HG03045 (cell line): ENCODE measurements around the gene OAT.
"Not testable (repeated sequence)": the region's sequence is repeated elsewhere in the genome, so short reads cannot be mapped to it uniquely, and the experiment has no call there.

Experiments used
- ATAC-seq: cut with Tn5 transposase; IDR thresholded peaks from one replicate; pipeline ENCODE4 v1.9.1; 2021; ENCODE audit warnings: mild to moderate bottlenecking, moderate library complexity; ENCODE audit not compliant: unreplicated experiment

Gene OAT

DNA sequence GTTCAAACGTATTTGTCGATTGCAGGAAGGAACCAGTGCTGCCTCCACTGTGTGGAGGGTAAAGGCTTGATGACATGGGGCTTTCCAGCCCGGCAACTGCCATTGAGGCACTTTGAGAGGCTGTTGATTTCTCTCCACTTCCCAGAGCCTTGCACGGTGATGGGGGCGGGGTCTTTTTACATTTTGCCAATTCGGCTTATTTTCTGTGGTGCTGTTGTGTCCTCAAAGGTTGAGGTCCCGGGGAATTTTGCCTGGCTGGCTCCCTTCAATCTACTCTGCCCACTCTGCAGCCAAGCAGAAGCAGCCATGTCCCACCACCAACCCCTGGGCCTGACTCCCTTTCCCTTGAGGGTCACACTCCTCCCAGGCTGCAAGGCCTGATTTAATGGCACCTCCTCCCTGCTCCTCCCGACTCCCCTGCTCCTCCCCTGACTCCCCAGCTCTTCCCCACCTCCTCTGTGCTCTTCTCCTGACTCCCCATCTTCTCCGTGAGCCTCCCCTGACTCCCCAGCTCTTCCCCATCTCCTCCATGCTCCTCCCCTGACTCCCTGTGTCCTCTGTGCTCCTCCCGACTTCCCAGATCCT, 39.0 kb downstream of the OAT start:
- ATAC-seq, result no peak

DNA sequence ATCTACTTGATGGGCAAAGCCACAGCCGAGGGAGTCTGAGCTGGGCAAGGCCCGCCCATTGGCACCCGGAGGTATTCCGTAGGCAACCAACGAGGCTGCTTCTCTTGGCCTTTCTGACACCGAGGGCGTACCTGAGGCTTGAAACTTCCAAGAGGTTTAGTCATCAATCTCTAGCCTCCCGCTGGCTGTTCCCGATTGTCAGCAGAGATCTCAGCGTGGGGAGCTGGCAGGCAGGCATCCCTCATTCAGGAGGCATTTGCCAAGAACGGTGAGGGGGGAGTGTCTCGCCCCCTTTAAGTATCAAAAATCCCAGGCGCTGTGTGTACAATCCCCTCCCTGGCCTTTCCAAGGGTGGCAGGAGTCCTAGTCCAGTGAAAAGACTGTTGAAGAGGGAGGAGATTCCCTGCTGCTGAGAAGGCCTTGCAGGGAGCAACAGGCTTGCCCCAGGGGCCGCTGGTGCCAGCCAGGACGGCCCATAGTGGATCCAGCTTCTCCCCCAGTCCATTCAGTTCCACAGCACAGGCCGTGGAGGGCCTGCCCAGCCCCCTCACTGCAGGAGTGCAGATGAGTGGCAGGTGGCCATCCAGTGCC, 39.7 kb downstream of the OAT start:
- no peak for ATAC-seq

DNA sequence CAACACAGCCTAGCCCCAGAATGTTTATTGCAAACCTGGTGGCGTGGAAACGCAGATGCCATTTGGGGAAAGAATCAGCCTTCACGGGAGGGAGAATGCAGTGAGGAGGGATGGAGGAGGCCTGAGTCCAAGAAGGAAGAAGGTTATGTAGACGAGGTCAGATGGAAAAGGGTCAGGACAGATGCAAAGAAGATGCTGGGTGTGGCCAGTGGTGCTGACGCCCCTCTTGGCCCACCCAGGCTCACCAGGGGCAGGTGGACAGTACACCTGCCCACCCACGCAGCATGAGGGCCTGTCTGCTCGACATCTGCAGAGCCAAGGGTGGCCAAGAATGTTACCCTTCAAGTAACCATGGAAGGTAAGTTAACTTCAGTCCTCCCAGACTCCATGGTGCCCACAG, 40.5 kb downstream of the OAT start:
- ATAC-seq, result no peak

DNA sequence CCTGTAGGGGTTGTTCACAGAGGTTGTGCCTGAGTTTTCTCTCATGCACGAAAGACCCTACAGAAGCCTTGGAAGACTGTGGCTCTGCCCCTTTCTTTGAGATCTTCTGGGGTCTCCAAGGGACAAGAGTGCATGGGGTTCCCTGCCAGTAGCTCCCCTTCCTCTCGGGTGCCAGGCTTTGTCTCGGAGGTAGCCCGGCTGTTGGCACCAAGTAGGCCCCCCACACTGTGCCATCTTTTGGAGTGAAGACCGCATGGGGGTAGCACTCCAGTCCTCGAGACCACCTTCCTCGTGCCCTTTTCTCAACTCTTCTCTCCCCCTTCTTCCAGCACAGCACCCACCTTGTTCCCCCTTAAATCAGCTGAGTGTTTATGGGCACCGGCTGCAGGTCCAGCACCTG, 41.6 kb downstream of the OAT start:
- ATAC-seq, result no peak

DNA sequence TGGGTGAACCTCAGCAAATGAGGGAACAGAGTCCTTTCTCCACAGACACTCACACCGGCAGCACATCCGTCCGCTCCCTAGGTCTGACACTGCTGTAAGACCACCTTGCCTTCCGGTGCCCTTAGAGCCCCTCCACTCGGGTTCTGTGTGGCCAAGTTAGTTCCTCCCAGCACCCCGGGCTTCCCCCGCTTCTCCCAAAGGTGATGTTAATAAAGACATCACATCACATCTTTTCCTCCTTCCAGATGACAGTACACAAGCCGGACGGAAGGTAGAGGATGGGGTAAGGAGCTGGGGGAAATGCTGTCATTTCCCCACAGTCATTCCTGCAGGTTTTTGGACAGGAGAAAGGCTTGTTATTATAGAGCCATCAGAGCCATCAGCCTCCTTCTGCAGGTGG, 42.3 kb downstream of the OAT start:
- no peak for ATAC-seq

DNA sequence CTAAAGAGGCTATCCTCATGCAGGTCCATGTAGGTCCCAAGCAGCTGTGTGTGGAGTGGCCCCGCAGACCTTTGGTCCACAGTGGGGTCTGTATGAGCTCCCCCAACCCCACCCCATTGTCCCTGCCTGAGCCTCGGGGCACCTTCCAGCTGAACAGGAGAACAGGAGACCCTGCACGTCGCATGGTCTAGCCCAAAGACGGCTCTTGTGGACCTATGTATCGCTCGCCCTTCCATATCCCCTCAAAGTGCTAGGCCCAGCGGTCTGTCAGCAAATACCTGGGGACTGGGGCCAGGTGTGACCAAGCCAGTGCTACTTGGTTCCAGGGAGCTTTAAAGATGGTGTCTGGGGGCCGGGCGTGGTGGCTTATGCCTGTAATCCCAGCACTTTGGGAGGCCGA, 43.0 kb downstream of the OAT start:
- no peak for ATAC-seq

DNA sequence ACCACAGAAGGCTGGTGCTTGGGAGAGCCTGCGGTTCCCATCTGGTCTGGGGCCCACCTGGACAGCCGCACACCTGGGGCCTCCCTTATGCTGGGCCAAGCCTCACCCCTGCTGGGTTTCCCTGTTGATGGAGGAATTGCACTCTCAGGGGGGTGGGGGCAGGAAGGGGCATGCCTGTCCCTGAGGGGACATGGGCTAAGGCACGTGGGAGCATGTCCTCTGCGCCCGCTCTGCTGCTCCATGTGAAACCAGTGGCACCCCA, 43.4 kb downstream of the OAT start:
- ATAC-seq, result no peak

DNA sequence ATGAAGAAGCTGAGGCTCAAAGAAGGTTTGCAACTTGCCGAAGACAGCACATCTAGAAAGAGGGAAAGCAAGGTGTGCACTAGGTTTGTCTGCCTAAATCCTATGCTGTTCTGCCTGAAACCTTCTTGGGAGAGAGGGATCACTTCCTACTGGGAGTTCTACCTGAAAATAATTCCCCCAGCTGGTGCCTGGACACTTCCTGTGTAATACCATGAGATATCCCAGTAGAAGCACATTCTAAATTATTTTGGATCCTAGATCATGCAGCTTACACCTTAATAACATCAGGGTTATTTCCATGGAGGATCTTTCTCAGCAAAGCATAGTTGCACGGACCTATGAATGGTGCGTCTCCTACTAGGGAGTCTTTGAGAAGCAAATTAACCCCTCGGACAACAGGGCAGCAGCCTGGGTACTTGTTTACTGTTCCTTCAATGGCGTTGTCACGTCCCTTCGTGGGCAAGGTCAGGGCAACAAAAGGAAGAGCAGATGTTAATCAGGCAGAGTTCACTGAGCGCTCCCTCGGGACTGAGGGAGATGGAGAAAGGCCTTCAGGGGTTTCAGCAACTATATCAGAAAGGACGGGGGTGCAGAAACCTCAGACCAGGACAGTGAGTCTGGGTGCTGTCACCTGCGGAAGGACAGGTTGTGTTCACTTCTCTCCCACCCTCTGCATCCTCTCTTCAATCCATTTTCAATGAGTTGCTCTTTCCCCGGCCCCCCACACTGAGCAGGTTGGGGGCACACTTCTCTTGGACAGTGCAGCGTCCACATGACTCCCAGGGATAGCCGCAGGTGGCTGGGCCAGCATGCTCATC, 44.0 kb downstream of the OAT start:
- ATAC-seq, result no peak

DNA sequence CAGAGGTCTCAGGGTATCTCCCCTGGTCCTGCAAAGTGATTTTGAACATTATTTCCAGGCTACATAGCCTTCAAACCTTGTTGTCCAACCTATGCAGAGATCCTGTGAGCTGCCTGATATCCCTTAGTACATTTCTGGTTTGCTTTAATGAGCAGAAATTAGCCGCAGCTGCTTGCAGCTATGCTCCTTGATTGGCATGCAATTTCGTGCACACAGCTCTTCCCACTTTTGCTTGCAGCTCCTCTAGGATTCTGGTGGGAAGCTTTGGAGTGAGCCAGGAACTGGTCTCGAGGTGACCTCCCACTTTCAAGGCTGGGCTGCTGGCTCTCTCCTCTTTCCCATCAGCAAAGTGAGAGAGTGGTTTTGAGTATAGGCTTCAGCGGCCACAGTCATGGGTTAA, 45.8 kb downstream of the OAT start:
- no peak for ATAC-seq

DNA sequence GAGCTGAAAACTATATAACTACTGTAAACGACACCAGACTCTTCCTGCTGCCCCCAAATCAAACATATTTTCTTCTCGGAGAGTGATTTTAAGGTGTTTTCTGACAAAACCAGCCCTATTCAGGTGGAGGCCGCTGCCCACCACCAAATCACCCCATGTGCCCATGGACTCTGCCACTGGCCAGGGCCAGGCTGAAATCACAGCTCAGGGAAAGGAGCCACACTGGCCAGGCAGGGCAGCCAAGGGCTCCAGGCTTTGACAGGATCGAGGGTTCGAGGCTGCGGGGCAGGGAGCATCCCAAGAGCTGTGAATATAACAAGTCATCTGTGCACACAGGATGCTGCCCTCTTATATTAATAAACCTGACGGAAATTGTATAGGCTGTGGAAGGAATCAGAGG, 48.3 kb downstream of the OAT start:
- no peak for ATAC-seq

DNA sequence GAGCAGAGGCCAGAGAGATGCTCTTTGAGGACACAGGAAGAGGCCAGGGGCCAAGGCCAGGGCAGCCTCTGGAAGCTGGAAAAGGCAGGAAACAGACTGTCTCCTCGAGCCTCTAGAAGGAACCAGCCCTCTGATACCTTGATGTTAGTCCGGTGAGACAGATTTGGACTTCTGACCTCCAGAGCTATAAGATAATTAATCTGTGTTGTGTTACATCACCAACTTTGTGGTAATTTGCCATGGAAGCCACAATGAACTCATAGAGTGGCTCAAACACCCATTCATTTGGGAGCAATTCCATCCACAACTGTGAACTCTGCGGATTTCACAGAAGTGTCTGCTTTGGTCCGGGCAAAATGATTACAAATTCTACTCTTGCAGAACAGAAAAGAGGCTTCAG, 48.7 kb downstream of the OAT start:
- ATAC-seq, result no peak

DNA sequence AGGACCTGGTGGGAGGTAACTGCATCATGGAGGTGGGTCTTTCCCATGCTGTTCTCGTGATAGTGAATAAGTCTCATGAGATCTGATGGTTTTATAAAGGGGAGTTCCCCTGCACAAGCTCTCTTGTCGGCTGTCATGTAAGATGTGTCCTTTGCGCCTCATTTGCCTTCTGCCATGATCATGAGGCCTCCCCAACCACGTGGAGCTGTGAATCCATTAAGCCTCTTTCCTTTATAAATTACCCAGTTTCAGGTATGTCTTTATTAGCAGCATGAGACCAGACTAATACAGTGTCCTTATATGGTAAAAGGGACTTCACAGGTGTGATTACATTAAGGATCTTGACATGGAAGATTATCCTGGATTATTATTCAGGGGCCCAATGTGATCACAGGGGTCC, 49.2 kb downstream of the OAT start:
- ATAC-seq, result not testable (repeated sequence)

DNA sequence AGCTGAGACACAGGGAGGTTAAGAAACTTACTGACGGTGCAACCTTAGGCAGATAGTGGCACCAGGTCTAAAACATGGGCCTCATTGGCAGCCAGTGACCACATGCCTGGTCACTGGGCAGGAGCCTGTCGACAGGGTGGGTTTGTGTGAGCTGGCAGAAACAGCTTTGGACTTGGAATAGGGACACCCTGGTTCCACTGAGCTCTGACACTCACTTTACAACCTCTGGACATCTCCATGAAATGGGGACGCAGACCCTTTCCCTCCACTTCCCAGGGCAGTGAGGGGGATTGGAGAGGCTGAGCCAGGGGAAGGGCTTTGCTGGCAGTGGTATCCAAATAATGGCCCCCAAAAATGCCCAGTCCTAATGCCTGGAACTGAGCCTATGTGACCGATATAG, 49.7 kb downstream of the OAT start:
- ATAC-seq, result no peak

DNA sequence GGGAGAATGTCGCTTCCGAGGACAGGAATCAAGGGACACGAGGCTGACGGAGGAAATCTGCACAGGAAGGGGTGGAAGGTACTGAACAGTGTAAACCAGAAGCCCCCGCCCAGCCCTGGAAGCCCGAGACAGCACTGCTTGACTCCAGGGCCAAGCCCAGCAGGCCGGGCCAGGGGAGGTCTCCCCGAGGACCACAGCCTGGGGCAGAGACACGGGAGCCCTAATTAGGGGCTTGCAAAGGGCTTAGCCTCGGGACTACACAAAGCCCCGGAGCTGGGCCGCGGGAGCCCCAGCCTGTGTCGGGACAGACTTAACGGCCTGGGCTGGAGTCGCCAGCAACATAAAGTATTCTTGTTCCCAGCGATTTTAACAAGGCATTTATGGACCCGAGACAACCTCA, 50.8 kb downstream of the OAT start:
- no peak for ATAC-seq

DNA sequence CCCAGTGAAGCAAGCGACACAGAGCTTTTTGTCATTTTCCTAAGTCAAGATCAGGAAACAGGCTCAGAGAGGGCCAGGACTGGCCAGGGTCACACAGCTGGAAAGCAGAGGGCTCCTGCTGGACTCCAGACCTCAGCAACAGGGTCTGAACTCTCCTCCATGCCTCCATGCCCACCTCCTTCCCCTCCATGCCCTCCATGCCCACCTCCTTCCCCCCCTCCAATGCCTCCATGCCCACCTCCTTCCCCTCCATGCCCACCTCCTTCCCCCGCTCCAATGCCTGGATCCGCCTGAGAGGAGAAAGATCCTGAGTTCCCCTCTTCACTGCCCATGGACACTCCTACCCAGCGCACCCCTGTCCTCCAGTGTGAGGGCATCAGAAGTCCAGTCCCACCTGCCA, 51.3 kb downstream of the OAT start:
- ATAC-seq, result no peak

DNA sequence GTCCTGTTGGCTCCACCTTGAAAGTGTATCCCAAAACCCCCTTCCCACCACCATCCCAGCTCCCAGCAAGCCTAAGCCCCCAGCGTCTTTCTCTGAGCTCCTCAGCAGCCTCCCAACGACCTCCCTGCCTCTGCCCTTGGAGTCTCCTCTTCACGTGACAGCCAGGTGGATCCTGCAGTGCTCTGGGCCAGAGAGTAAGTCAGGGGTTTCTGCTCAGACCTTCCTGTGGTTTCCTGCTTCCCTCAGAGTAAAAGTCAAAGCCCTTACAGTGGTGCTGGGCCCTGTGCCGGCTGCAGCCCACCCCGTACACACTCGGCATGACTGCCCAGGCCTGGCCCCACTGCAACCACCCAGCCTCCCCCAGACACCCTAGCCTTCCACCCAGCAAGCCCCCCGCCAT, 51.9 kb downstream of the OAT start:
- ATAC-seq, result no peak

DNA sequence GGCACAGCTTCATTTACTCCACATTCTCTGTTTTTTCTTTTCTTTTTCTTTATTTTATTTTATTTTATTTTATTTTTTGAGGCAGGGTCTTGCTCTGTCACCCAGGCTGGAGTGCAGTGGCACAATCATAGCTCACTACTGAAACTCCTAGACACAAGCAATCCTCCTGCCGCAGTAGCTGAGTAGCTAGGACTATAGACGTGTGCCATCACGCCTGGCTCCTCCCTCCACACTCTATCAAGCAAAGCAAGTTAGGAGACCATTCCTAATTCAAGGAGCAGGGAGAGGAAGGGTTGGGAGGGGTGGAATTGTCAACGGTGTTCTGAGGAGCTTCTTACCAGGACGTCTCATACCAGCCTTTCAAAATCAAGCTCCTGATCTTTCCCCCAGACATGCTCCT, 52.4 kb downstream of the OAT start:
- no peak for ATAC-seq

DNA sequence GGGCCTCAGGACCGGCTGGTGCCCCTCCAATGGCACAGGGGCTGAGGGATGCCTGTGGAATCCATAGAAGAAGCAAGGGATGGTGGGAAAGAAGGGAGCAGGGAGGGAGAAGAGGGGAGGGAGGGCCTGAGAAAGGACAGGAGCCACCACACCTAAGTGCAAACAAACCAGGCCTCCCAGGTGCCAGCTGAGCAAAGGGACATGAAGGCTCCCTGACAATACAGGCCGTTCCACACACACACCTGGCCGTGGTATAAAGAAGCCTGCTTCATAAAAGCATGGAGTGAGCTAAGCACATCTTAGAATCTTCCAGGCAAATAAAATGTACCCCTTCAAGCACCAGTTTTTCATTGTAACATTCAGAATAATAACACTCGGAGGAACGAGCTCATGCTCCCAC, 54.0 kb downstream of the OAT start:
- no peak for ATAC-seq

DNA sequence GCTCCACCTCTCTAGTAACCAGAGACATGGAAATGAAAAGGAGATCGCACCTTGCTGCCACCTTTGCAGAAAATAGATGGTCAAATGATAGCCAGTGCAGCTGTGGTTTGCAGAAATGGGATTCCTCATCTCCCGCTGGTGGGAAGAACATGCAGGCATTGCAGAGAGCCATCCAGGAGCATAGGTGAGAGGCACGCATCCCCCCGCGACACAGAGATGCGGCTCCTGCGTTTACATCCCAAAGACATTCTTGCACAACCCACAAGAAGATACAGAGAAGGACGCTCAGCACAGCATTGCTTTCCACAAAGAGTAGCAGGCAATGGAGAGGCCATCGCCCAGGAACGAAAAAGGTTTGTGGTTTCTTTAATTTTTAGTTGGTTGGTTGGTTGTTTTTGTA, 56.2 kb downstream of the OAT start:
- no peak for ATAC-seq

DNA sequence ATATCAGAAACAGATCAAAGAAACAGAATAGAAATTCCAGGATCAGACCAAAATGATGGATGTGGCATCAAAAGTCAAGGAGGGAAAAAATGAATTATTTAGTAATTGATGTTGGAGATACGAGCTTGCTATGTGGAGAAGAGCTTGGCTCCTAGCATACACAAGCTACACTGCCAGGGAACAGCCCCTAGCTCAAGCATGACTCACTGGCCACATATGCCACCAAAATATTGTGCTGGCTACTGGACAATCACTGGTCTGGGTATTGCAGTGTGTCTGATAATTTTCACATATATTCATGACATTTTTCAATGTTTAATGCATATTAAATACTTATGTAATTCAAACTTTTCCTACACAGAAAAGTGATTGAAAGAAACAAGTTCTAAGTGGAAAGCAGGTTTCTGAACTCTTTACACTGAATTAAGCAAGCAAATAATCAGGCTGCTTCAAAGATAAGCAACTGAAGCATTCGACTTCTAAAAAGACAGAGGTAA, 59.3 kb downstream of the OAT start:
- ATAC-seq, result no peak

DNA sequence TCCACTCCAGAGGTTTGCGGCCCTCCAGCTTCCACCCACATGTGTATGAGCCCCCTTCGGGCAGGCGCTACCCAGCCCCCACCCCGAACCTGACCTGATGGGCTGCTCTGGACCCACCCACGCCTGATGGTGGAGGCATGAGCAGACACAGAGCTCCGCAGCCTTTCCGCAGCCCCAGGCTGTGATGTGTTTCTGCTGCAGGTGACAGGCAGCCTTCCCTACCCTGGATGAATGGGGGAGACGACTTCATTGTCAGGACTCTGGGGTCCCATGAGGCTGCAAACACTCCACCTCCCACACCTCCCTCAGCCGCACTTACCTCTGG, 61.2 kb downstream of the OAT start:
- ATAC-seq, result no peak

DNA sequence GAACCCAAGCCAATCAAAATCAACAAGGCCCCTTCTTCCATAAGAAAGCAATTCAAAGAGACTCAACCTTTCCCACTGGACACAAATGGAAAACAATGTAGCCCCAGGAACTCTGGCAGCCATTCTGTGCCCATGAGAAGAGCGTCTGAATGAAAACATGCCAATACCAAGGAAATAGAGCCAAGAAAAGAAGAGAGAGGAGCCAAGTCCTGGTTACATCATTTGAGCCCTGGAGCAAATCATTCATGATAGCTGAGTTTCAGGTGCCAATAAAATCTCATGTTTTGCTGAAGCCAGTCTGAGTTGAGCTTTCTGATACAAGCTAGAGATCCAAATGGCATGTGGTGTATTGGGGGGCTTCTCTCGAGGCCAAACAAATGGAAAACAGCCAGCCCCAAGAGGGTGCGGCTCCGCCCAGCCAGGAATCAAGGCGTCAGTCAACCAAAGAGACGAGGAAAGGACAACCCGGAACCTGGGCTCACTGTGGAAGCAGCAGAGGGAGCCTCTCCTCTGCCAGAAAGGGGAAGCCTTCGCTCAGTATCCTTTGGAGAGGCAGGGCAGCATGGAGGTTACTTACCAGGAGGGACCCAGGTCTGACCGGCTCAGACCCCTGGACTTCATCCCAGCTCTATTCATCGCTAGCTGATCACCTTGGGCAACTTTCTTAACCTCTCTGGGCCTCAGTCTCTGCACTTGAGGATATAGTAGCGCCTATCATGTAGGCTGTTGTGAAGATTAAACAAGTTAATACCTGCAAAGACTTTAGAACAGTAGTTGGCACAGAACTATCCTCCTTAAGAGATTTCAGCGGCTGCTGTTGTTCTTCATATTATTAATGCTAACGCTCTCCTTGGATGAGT, 61.8 kb downstream of the OAT start:
- no peak for ATAC-seq
